ENCODE results near the gene ARHGEF12. TPM values are rescaled to one million over a fixed set of nuclear protein-coding genes. Genes with fewer than 3 reads are reported as not detected.

The ARHGEF12 gene
- total RNA-seq, 1 donor from 2014 or later: 71.9 TPM

DNA sequence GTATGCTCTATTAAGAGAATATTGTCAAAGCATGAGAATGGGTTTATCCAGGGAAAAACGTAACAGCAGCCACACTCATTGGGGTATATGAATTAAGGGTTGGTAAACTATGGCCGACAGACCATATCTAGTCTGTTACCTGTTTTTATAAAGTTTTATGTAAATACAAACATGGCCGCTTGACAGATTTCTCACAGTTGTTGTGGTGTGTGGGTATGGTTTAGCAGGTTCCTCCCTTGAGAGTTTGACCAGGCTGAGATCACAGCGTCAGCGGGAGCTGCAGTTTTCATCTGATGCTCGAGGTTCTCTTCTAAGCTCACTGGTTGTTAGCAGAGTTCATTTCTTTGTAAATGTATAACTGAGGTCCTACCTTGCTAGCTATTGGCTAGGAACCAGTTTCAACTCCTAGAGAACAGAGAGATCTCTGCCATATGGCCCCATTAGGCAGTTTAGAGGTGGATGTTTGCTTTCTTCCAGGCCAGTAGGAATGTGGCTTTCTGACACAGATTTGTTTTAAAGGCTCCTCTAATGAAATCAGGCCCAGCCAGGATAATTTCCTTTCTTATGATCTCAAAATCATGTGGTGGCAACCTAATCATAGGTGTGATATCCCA lies 129.8 kb downstream of the ARHGEF12 start:
- TF ChIP-seq, protein P1, sequence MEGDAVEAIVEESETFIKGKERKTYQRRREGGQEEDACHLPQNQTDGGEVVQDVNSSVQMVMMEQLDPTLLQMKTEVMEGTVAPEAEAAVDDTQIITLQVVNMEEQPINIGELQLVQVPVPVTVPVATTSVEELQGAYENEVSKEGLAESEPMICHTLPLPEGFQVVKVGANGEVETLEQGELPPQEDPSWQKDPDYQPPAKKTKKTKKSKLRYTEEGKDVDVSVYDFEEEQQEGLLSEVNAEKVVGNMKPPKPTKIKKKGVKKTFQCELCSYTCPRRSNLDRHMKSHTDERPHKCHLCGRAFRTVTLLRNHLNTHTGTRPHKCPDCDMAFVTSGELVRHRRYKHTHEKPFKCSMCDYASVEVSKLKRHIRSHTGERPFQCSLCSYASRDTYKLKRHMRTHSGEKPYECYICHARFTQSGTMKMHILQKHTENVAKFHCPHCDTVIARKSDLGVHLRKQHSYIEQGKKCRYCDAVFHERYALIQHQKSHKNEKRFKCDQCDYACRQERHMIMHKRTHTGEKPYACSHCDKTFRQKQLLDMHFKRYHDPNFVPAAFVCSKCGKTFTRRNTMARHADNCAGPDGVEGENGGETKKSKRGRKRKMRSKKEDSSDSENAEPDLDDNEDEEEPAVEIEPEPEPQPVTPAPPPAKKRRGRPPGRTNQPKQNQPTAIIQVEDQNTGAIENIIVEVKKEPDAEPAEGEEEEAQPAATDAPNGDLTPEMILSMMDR (IDR thresholded peaks at IDR 0.05): no peak
- H3K9me3 Mint-ChIP-seq (ENCODE audit: low read depth): no peaks in the 10 kb centered on the region
- no peak for DNase-seq (ENCODE audit: low spot score)
- no peaks in the 10 kb centered on the region for H3K27me3 Mint-ChIP-seq (ENCODE audit: low read depth)
- H3K27ac Mint-ChIP-seq (ENCODE audit: unreplicated experiment): no peak overlapping the region
- peaks cover 41% of the 10 kb centered on the region for H3K36me3 Mint-ChIP-seq (ENCODE audit: low read depth)
- H3K4me1 Mint-ChIP-seq (ENCODE audit: low read depth): peaks cover 12% of the 10 kb centered on the region
- H3K4me3 Mint-ChIP-seq (ENCODE audit: unreplicated experiment): no peak overlapping the region

DNA sequence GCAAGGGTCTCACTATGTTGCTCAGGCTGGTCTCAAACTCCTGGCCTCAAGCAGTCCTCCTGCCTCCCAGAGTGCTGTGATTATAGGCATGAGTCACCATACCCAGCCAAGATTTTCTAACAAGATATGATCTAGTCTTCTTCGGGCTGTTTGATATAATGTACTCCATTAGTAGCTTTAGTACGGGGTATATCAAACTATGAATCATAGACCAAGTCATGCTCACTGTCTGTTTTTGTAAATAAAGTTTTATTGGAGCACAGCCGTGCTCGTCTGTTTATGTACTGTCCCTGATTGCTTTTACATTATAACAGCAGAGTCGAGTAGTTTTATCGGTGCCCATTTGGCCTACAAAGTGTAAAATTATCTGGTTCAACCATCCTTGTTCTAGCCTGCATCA lies 131.4 kb downstream of the ARHGEF12 start:
- DNase-seq (ENCODE audit: low spot score): no peak
- no peaks in the 10 kb centered on the region for H3K9me3 Mint-ChIP-seq (ENCODE audit: low read depth)
- H3K36me3 Mint-ChIP-seq (ENCODE audit: low read depth): peaks cover 34% of the 10 kb centered on the region
- no peak overlapping the region for H3K4me3 Mint-ChIP-seq (ENCODE audit: unreplicated experiment)
- no peak overlapping the region for H3K27ac Mint-ChIP-seq (ENCODE audit: unreplicated experiment)
- TF ChIP-seq, protein P1 (IDR thresholded peaks at IDR 0.05): no peak
- H3K27me3 Mint-ChIP-seq (ENCODE audit: low read depth): no peaks in the 10 kb centered on the region
- peaks cover 19% of the 10 kb centered on the region for H3K4me1 Mint-ChIP-seq (ENCODE audit: low read depth)

DNA sequence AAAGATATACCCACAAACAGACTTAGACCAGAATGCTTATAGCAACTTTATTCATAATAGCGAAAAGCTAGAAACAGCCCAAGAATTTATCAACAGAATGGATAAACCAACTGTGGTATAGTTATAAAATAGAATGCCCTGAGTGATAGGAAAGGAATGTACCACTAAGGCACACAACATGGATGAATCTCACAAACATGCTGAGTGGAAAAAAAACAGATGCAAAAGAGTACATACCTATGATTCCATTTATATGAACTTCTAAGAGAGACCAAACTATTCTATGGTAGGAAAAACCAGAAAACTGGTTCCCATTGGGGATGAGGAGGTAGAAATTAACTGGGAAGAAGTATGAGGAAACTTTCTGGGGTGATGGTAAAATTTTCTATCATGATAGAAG lies 134.9 kb downstream of the ARHGEF12 start:
- TF ChIP-seq, protein P1 (IDR thresholded peaks at IDR 0.05): no peak
- H3K4me3 Mint-ChIP-seq (ENCODE audit: unreplicated experiment): no peak overlapping the region
- peak overlapping the region; percentile 55 for H3K27ac Mint-ChIP-seq (ENCODE audit: unreplicated experiment)
- H3K36me3 Mint-ChIP-seq (ENCODE audit: low read depth): peaks cover 39% of the 10 kb centered on the region
- H3K9me3 Mint-ChIP-seq (ENCODE audit: low read depth): no peaks in the 10 kb centered on the region
- no peak for DNase-seq (ENCODE audit: low spot score)
- peaks cover 19% of the 10 kb centered on the region for H3K4me1 Mint-ChIP-seq (ENCODE audit: low read depth)
- H3K27me3 Mint-ChIP-seq (ENCODE audit: low read depth): no peaks in the 10 kb centered on the region

DNA sequence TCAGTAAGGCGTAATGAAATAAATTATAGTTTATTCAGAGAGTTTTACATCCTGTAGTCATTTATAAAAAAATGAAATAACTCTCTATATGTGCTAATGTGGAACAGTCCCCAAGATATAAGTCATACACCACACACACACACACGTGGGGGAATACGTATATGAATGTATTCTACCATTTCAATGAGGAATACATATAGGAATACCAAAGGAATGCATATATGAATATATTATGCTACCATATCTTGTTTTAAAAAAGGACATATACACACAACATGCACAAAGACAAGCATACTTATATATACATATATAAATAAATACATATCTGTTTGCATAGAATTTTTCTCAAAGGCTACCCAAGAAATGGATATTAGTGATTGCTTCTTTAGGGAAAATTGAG lies 135.8 kb downstream of the ARHGEF12 start:
- H3K27me3 Mint-ChIP-seq (ENCODE audit: low read depth): no peaks in the 10 kb centered on the region
- H3K4me3 Mint-ChIP-seq (ENCODE audit: unreplicated experiment): no peak overlapping the region
- no peak overlapping the region for H3K27ac Mint-ChIP-seq (ENCODE audit: unreplicated experiment)
- no peaks in the 10 kb centered on the region for H3K9me3 Mint-ChIP-seq (ENCODE audit: low read depth)
- TF ChIP-seq, protein P1 (IDR thresholded peaks at IDR 0.05): no peak
- H3K4me1 Mint-ChIP-seq (ENCODE audit: low read depth): peaks cover 19% of the 10 kb centered on the region
- DNase-seq (ENCODE audit: low spot score): no peak
- H3K36me3 Mint-ChIP-seq (ENCODE audit: low read depth): peaks cover 40% of the 10 kb centered on the region

DNA sequence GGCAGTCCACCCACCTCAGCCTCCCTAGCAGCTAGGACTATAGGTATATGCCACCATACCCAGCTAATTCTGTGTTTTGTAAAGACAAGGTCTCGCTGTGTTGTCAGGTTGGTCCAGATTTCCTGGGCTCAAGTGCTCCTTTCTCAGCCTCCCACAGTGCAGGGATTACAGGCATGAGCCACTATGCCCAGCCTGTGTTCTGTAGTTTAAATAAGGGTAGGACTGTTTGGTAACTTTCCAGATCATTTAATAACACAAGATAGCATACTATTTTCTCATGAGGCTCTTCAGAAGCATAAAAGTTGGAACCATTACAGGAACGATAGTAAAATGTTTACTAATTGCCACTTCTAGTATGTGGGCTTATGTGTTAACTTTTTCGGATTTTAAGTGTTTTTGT lies 137.3 kb downstream of the ARHGEF12 start:
- Mint-ChIP-seq H3K4me3 (ENCODE audit: unreplicated experiment) (no peak overlapping the region), H3K9me3 (ENCODE audit: low read depth) (no peaks in the 10 kb centered on the region), H3K27me3 (ENCODE audit: low read depth) (no peaks in the 10 kb centered on the region), H3K27ac (ENCODE audit: unreplicated experiment) (no peak overlapping the region), H3K4me1 (ENCODE audit: low read depth) (peaks cover 19% of the 10 kb centered on the region), H3K36me3 (ENCODE audit: low read depth) (peaks cover 40% of the 10 kb centered on the region)
- no peak for DNase-seq (ENCODE audit: low spot score)
- TF ChIP-seq, protein P1 (IDR thresholded peaks at IDR 0.05): no peak

Measured in chondrocyte (in vitro differentiated cells).